Peyer's patch (tissue), 4 donors: ENCODE results near the gene SLC41A2. TPM values are rescaled to one million over a fixed set of nuclear protein-coding genes. Genes with fewer than 3 reads are reported as not detected.
A peak's percentile ranks its signal among the peaks of the same experiment; 100 is the strongest.

Experiments
- DNase-seq, 3 donors: peaks; one replicate each; pipeline ENCODE4 v3.0.0-alpha.2; 2017 to 2019
- H3K27ac ChIP-seq, 4 donors: fragments of 200-600 bp; sonication (generic); one replicate each; pipeline ENCODE4 v1.5.1; 2016 to 2019
- H3K27me3 ChIP-seq, 2 donors: fragments of 200-600 bp; sonication (generic); one replicate each; pipeline ENCODE4 v1.5.1; 2019
- H3K36me3 ChIP-seq, 3 donors: fragments of 200-600 bp; sonication (generic); one replicate each; pipeline ENCODE4 v1.5.1; 2016 to 2019
- H3K4me1 ChIP-seq, 4 donors: fragments of 200-600 bp; sonication (generic); one replicate each; pipeline ENCODE4 v1.5.1; 2016 to 2019
- H3K4me3 ChIP-seq, 4 donors: fragments of 200-600 bp; sonication (generic); 1 replicate in 3 of 4; 2 replicates in 1 of 4; pipeline ENCODE4 v1.5.1; 2016 to 2019; ENCODE audit warnings: mild to moderate bottlenecking in 1 of 4
- H3K9me3 ChIP-seq, 4 donors: fragments of 200-600 bp; sonication (generic); one replicate each; pipeline ENCODE4 v1.5.1; 2016 to 2019; ENCODE audit warnings: mild to moderate bottlenecking in 1 of 4
- POLR2A ChIP-seq, 2 donors: fragments of 450-650 bp; IDR thresholded peaks; one replicate each; pipeline ENCODE4 v1.5.1; 2017; ENCODE audit warnings: antibody characterized with exemption in 2 of 2, mild to moderate bottlenecking in 2 of 2, moderate library complexity in 2 of 2
- total RNA-seq, 4 donors: library from RNA; depleted of rRNA; stranded (reverse); fragments of >200 nt; gene quantifications; one replicate each; pipeline ENCODE4 v1.1.0, GENCODE V29; 2016
- TF ChIP-seq, protein P1 (sequence below), 6 experiments: fragments of 450-650 bp in 4 of 6; fragments of 200-600 bp in 2 of 6; sonication (generic) in 1 of 6; IDR thresholded peaks; one replicate each; pipeline ENCODE4 v1.5.1; 2017 to 2019; ENCODE audit warnings: antibody characterized with exemption in 6 of 6, mild to moderate bottlenecking in 3 of 6, moderate library complexity in 1 of 6

Gene SLC41A2
- total RNA-seq, 4 donors from 2014 or later, result 11.6 to 178 (median 114) TPM

- Histone ChIP-seq H3K27ac (no peak overlapping the region), H3K36me3 (no peaks in the 10 kb centered on the region), H3K4me3 (no peak overlapping the region), H3K4me1 (no peaks in the 10 kb centered on the region), H3K27me3 (no peaks in the 10 kb centered on the region), H3K9me3 (no peaks in the 10 kb centered on the region)
- TF ChIP-seq, protein P1, sequence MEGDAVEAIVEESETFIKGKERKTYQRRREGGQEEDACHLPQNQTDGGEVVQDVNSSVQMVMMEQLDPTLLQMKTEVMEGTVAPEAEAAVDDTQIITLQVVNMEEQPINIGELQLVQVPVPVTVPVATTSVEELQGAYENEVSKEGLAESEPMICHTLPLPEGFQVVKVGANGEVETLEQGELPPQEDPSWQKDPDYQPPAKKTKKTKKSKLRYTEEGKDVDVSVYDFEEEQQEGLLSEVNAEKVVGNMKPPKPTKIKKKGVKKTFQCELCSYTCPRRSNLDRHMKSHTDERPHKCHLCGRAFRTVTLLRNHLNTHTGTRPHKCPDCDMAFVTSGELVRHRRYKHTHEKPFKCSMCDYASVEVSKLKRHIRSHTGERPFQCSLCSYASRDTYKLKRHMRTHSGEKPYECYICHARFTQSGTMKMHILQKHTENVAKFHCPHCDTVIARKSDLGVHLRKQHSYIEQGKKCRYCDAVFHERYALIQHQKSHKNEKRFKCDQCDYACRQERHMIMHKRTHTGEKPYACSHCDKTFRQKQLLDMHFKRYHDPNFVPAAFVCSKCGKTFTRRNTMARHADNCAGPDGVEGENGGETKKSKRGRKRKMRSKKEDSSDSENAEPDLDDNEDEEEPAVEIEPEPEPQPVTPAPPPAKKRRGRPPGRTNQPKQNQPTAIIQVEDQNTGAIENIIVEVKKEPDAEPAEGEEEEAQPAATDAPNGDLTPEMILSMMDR (IDR thresholded peaks at IDR 0.05), result no peak
- TF ChIP-seq POLR2A (IDR thresholded peaks at IDR 0.05), result no peak
- no peak for DNase-seq
Measured at GRCh38 chr12:104969343-104969742, 11.3 kb upstream of the SLC41A2 start.

- H3K9me3 ChIP-seq, result no peaks in the 10 kb centered on the region
- H3K4me1 ChIP-seq, result no peaks in the 10 kb centered on the region
- DNase-seq, result no peak
- TF ChIP-seq, protein P1 (IDR thresholded peaks at IDR 0.05), result no peak
- no peak for TF ChIP-seq POLR2A (IDR thresholded peaks at IDR 0.05)
- H3K4me3 ChIP-seq, result no peak overlapping the region
- H3K27ac ChIP-seq, result peak overlapping the region in 1 of 4 donors; percentile 21
- no peaks in the 10 kb centered on the region for H3K27me3 ChIP-seq
- H3K36me3 ChIP-seq, result no peaks in the 10 kb centered on the region
Measured at GRCh38 chr12:104966677-104967076, 8.6 kb upstream of the SLC41A2 start.

GRCh38 chr12:104964856-104965205, 6.7 kb upstream of the SLC41A2 start:
- H3K4me3 ChIP-seq, result no peak overlapping the region
- no peaks in the 10 kb centered on the region for H3K9me3 ChIP-seq
- no peaks in the 10 kb centered on the region for H3K36me3 ChIP-seq
- no peak for DNase-seq
- no peak overlapping the region for H3K27ac ChIP-seq
- no peaks in the 10 kb centered on the region for H3K27me3 ChIP-seq
- H3K4me1 ChIP-seq, result peaks cover 0 to 6% (median 0%) of the 10 kb centered on the region in 4 donors
- TF ChIP-seq, protein P1 (IDR thresholded peaks at IDR 0.05), result no peak
- TF ChIP-seq POLR2A (IDR thresholded peaks at IDR 0.05), result no peak

DNA sequence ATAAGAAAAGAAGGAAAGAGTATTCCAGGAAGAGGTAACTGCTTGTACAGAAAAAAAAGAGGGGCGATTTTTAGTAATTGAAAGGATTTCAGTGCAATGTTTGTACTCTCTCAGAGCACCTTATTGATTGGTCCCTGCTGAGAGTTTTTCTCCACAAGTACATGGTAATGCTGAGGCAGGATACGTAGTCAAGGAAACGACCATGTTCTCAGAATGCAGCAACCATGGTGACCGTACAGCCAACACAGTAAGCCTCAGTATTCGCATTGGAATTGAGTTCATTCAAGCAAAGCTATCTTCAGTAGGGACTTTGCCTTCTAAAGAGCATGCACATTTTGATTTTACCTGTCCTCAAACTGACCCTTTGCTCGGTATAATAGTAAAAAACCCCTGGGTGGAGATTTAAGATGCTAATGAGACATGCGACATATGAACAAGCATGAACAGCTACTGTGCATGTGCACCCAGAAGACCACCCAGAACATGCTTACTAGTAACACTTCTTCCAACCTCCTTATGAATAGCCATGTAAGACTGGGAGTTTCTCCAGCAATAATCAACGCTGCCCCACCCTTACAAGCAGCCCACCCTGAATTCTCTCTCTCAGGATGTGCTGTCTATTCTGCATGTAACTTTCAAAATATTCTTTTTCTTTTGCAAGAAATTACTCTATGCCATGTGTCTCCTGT, 6.2 kb upstream of the SLC41A2 start:
- Histone ChIP-seq H3K4me1 (peaks cover 0 to 11% (median under 1%) of the 10 kb centered on the region in 4 donors), H3K27me3 (no peaks in the 10 kb centered on the region), H3K36me3 (no peaks in the 10 kb centered on the region), H3K4me3 (no peak overlapping the region), H3K9me3 (no peaks in the 10 kb centered on the region), H3K27ac (no peak overlapping the region)
- TF ChIP-seq, protein P1 (IDR thresholded peaks at IDR 0.05), result no peak
- no peak for TF ChIP-seq POLR2A (IDR thresholded peaks at IDR 0.05)
- DNase-seq, result no peak

GRCh38 chr12:104963757-104964156, 5.7 kb upstream of the SLC41A2 start:
- Histone ChIP-seq H3K27ac (no peak overlapping the region), H3K27me3 (no peaks in the 10 kb centered on the region), H3K4me3 (no peak overlapping the region), H3K36me3 (no peaks in the 10 kb centered on the region), H3K9me3 (no peaks in the 10 kb centered on the region), H3K4me1 (peaks cover 0 to 16% (median 5%) of the 10 kb centered on the region in 4 donors)
- DNase-seq, result no peak
- TF ChIP-seq POLR2A (IDR thresholded peaks at IDR 0.05), result no peak
- TF ChIP-seq, protein P1 (IDR thresholded peaks at IDR 0.05), result no peak
